Measurements from ENCODE around the gene DTX3. TPM values are rescaled to one million over a fixed set of nuclear protein-coding genes. Genes with fewer than 3 reads are reported as not detected.
A peak's percentile ranks its signal among the peaks of the same experiment; 100 is the strongest.
"Not testable (repeated sequence)": the region's sequence is repeated elsewhere in the genome, so short reads cannot be mapped to it uniquely, and the experiment has no call there.

The DTX3 gene
- total RNA-seq, 1 donor from 2014 or later = 16.6 TPM

DNA sequence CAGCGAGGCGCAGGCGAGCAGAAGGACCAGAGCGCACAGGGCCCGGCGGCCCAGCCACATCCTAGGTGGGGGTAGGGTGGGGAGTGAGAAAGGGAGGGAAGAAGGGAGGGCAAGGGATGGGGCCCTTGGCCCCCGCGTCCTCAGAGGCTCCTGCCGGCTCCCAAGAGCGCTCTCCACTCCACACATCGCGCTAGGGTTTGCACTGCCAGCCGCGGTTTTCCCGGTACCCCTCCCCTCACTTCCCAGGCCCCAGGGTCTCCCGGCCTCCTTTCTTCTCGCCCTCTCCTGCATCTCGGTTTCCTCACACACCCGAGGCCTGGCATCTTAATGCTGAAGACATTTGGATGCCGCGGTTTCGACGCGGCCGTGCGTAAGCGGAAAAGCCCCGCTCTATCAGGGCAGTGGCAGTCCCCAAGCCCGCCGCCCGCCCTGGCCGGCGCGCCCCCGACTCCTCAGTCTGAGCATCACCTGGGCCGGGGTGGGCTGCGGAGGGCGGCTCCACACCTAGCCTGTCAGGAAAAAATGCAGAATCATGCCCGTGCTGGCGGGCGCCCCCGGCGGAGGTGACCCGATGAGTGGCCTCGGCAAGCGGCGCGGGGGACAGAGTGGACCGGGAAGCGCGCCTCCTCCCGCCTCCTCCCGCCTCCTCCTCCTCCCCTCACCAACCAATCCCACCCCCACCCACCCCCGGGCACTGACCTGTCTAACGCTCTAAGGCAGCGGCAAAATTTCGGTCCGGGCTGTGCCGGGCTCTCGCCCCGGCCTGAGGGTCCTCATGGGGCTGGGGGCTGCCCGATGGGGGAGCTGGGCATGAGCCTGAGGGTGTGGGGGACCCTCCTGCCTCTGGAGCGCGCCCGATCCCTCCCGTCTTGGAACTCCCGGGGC is 27.7 kb downstream of the DTX3 start:
- DNase-seq = no peak

- DNase-seq = peak; percentile 14
Observed at GRCh38 chr12:57632958-57633840, 28.6 kb downstream of the DTX3 start, which contains the start of gene B4GALNT1. TSS of gene B4GALNT1 (minus strand) at chr12:57633201. CDS start at chr12:57632132, 1,069 bp downstream.

GRCh38 chr12:57636731-57637130 is 32.1 kb downstream of the DTX3 start:
- not testable (repeated sequence) for DNase-seq

- no peak for DNase-seq
Observed at GRCh38 chr12:57637364-57637763, 32.7 kb downstream of the DTX3 start.

DNA sequence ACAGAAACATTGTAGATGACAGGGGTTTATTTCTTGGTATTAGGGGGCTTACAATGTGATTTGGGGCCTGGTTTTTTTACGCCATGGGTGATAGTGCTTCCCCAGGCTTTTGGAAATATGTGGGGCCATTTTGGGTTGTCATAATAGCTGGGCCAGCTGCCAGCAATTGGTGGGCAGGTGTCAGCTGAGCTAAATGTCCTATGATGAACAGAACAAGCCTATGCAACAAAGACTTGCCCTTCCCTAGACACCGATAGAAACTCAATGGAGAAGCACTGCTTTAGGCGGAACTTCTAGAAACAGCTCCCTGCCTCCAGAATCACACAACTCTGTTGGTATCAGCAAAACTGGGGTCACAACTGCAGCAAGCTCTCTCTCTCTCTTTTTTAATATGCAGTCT is 33.5 kb downstream of the DTX3 start:
- DNase-seq = no peak

- DNase-seq = no peak
Observed at GRCh38 chr12:57640175-57641042, 35.8 kb downstream of the DTX3 start.

GRCh38 chr12:57641699-57642442 is 37.2 kb downstream of the DTX3 start:
- DNase-seq = no peak

GRCh38 chr12:57645990-57646658 is 41.5 kb downstream of the DTX3 start:
- not testable (repeated sequence) for DNase-seq

DNA sequence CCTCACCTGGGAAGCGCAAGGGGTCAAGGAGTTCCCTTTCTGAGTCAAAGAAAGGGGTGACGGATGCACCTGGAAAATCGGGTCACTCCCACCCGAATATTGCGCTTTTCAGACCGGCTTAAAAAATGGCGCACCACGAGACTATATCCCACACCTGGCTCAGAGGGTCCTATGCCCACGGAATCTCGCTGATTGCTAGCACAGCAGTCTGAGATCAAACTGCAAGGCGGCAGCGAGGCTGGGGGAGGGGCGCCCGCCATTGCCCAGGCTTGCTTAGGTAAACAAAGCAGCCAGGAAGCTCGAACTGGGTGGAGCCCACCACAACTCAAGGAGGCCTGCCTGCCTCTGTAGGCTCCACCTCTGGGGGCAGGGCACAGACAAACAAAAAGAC is 42.0 kb downstream of the DTX3 start:
- DNase-seq = not testable (repeated sequence)

- DNase-seq = no peak
Observed at GRCh38 chr12:57654042-57654441, 49.4 kb downstream of the DTX3 start.

- DNase-seq = no peak
Observed at GRCh38 chr12:57655541-57656240, 51.1 kb downstream of the DTX3 start.

DNA sequence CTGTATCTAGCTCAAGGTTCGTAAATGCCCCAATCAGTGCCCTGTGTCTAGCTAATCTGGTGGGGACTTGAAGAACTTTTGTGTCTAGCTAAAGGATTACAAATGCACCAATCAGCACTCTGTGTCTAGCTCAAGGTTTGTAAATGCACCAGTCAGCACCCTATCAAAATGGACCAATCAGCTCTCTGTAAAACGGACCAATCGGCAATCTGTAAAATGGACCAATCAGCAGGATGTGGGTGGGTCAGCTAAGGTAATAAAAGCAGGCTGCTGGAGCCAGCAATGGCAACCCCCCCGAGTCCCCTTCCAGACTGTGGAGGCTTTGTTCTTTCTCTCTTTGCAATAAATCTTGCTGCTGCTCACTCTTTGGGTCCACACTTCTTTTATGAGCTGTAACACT is 51.8 kb downstream of the DTX3 start:
- not testable (repeated sequence) for DNase-seq

DNA sequence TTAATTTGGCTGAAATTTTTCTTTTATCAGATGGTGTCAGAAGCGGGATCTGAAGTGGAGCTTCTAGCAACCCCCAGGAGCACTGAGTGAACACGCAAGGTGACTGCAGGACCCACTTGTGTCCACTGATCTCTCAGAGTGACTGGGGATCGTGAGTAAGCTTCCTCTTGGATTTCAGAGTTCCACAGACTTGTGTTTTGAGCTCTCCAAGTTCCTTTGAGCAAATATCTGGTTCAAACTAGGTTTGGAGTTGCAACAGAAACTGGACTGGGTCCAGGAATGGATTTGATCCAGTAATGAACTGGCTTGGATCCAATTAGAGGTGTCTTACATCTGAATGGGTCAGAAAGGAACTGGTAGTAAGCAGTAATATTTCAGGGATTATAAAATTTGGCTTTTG is 53.1 kb downstream of the DTX3 start:
- DNase-seq = no peak

GRCh38 chr12:57658890-57659289 is 54.3 kb downstream of the DTX3 start:
- DNase-seq = no peak

Other genes with a start within 250 kb of the DTX3 start
- gene R3HDM2, start 173.8 kb upstream of the DTX3 start, total RNA-seq = 32.9 TPM
- not detected for gene INHBC, start 170.0 kb upstream of the DTX3 start, total RNA-seq
- gene INHBE, start 149.5 kb upstream of the DTX3 start, total RNA-seq = 0.10 TPM
- 7.2 TPM for gene GLI1, start 145.0 kb upstream of the DTX3 start, total RNA-seq
- gene ARHGAP9, start 125.0 kb upstream of the DTX3 start, total RNA-seq = 5.0 TPM
- gene MARS1, start 116.8 kb upstream of the DTX3 start, total RNA-seq = 51.8 TPM
- 38.4 TPM for gene DDIT3, start 84.3 kb upstream of the DTX3 start, total RNA-seq
- gene MBD6, start 82.0 kb upstream of the DTX3 start, total RNA-seq = 13.0 TPM
- gene DCTN2, start 57.6 kb upstream of the DTX3 start, total RNA-seq = 62.0 TPM
- gene KIF5A, start 54.8 kb upstream of the DTX3 start, total RNA-seq = 0.39 TPM
- gene PIP4K2C, start 13.6 kb upstream of the DTX3 start, total RNA-seq = 11.0 TPM
- gene ARHGEF25, start 6.6 kb downstream of the DTX3 start, total RNA-seq = 32.5 TPM
- gene B4GALNT1, start 28.4 kb downstream of the DTX3 start, total RNA-seq = 1.7 TPM
- gene OS9, start 89.3 kb downstream of the DTX3 start, total RNA-seq = 135 TPM
- 1.1 TPM for gene AGAP2, start 133.9 kb downstream of the DTX3 start, total RNA-seq
- gene TSPAN31, start 140.2 kb downstream of the DTX3 start, total RNA-seq = 44.0 TPM
- gene CDK4, start 147.5 kb downstream of the DTX3 start, total RNA-seq = 69.6 TPM
- gene MARCHF9, start 150.3 kb downstream of the DTX3 start, total RNA-seq = 5.9 TPM
- gene CYP27B1, start 162.3 kb downstream of the DTX3 start, total RNA-seq = 0.79 TPM
- gene METTL1, start 167.3 kb downstream of the DTX3 start, total RNA-seq = 9.0 TPM
- gene EEF1AKMT3, start 167.8 kb downstream of the DTX3 start, total RNA-seq = 8.9 TPM
- gene TSFM, start 178.0 kb downstream of the DTX3 start, total RNA-seq = 12.9 TPM
- 2.8 TPM for gene AVIL, start 213.9 kb downstream of the DTX3 start, total RNA-seq
- gene CTDSP2, start 241.9 kb downstream of the DTX3 start, total RNA-seq = 75.5 TPM